ENCODE data around the gene COX4I1. TPM values are rescaled to one million over a fixed set of nuclear protein-coding genes. Genes with fewer than 3 reads are reported as not detected.

Gene COX4I1
- total and polyA plus RNA-seq, 3 donors from 2014 or later = 263 to 467 (median 334) TPM

- Histone ChIP-seq H3K4me3 (no peak overlapping the region), H3K9me3 (no peaks in the 10 kb centered on the region), H3K27me3 (no peaks in the 10 kb centered on the region), H3K36me3 (ENCODE audit: low read depth, missing control alignments) (no peaks in the 10 kb centered on the region), H3K4me1 (no peaks in the 10 kb centered on the region), H3K27ac (no peak overlapping the region)
- no peak for TF ChIP-seq POLR2A (IDR thresholded peaks at IDR 0.05)
- TF ChIP-seq CTCF (IDR thresholded peaks at IDR 0.05) = no peak
- intact Hi-C loops (cut with DNase I; ENCODE audit: low total_unique reads) = no loop called here
- WGBS, 2 donors = 63 to 86% methylated on average over 16 of the region's 16 CpGs
- DNase-seq = peak; percentile 73
Observed at GRCh38 chr16:85781695-85782370, 17.7 kb upstream of the COX4I1 start.

DNA sequence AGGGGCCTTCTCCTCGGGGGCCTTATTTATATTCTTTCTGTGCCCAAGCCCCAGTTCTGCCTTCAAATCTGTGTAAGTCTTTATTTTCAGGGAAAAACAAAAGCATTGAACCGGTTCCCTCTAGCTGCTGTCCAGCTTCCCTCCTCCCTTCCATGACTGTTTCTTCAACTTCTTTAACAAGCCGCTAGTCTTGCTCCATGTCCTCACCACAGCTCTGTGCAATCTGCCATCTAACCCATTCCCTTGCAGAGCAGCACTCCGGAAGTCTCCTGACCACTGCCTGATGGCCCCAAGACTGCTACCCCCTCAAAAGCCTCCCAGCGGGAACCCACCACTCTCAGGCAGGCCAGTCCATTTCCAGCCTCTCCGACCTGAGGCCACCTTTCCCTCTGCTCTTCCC, 17.0 kb upstream of the COX4I1 start:
- WGBS, 2 donors = 93% methylated on average over 6 of the region's 6 CpGs
- no peaks in the 10 kb centered on the region for H3K9me3 ChIP-seq
- TF ChIP-seq POLR2A (IDR thresholded peaks at IDR 0.05) (no peak), CTCF (IDR thresholded peaks at IDR 0.05) (no peak)
- DNase-seq = no peak
- no peak overlapping the region for H3K27ac ChIP-seq
- H3K36me3 ChIP-seq (ENCODE audit: low read depth, missing control alignments) = no peaks in the 10 kb centered on the region
- H3K4me1 ChIP-seq = no peaks in the 10 kb centered on the region
- H3K27me3 ChIP-seq = no peaks in the 10 kb centered on the region
- H3K4me3 ChIP-seq = no peak overlapping the region
- intact Hi-C loops (cut with DNase I; ENCODE audit: low total_unique reads) = no loop called here

- Histone ChIP-seq H3K27ac (no peak overlapping the region), H3K36me3 (ENCODE audit: low read depth, missing control alignments) (no peaks in the 10 kb centered on the region), H3K4me3 (no peak overlapping the region), H3K27me3 (no peaks in the 10 kb centered on the region), H3K9me3 (no peaks in the 10 kb centered on the region), H3K4me1 (no peaks in the 10 kb centered on the region)
- TF ChIP-seq CTCF (IDR thresholded peaks at IDR 0.05) = no peak
- TF ChIP-seq POLR2A (IDR thresholded peaks at IDR 0.05) = no peak
- 89 to 96% methylated on average over 8 of the region's 8 CpGs for WGBS, 2 donors
- no peak for DNase-seq
- intact Hi-C loops (cut with DNase I; ENCODE audit: low total_unique reads) = no loop called here
Observed at GRCh38 chr16:85783441-85783840, 16.1 kb upstream of the COX4I1 start.

DNA sequence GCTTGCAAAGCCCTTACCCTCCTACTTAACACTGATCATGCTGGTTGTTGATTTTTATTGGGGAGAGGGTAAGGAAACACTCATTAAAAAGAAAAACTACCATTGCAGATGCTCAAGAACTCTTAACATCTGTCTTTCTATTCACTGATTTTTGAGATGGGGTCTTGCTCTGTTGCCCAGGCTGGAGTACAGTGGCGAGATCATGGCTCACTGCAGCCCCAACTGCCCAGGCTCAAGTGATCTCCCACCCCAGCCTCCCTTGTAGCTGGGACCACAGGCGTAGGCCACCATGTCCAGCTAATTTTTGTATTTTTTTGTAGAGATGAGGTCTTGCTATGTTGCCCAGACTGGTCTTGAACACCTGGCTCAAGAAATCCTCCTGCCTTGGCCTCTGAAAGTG, 14.7 kb upstream of the COX4I1 start:
- Histone ChIP-seq H3K36me3 (ENCODE audit: low read depth, missing control alignments) (no peaks in the 10 kb centered on the region), H3K9me3 (no peaks in the 10 kb centered on the region), H3K27me3 (no peaks in the 10 kb centered on the region), H3K4me1 (no peaks in the 10 kb centered on the region), H3K27ac (no peak overlapping the region), H3K4me3 (no peak overlapping the region)
- TF ChIP-seq POLR2A (IDR thresholded peaks at IDR 0.05) (no peak), CTCF (IDR thresholded peaks at IDR 0.05) (no peak)
- 97 to 100% methylated on average over 2 of the region's 2 CpGs for WGBS, 2 donors
- intact Hi-C loops (cut with DNase I; ENCODE audit: low total_unique reads) = no loop called here
- DNase-seq = no peak

GRCh38 chr16:85785927-85786326, 13.6 kb upstream of the COX4I1 start:
- no peak for DNase-seq
- H3K9me3 ChIP-seq = no peaks in the 10 kb centered on the region
- H3K4me3 ChIP-seq = no peak overlapping the region
- 85 to 93% methylated on average over 2 of the region's 2 CpGs for WGBS, 2 donors
- TF ChIP-seq CTCF (IDR thresholded peaks at IDR 0.05) (no peak), POLR2A (IDR thresholded peaks at IDR 0.05) (no peak)
- H3K27me3 ChIP-seq = no peaks in the 10 kb centered on the region
- H3K4me1 ChIP-seq = no peaks in the 10 kb centered on the region
- no peak overlapping the region for H3K27ac ChIP-seq
- H3K36me3 ChIP-seq (ENCODE audit: low read depth, missing control alignments) = no peaks in the 10 kb centered on the region
- intact Hi-C loops (cut with DNase I; ENCODE audit: low total_unique reads) = no loop called here
